AG04449 (cell line): ENCODE measurements around the gene TRNP1.
A peak's percentile ranks its signal among the peaks of the same experiment; 100 is the strongest.

ENCODE experiments used
- CTCF ChIA-PET: fragments of 350-600 bp; formaldehyde crosslinking; extraction: SDS; loops from one replicate; lab custom pipeline; 2021; ENCODE audit warnings: antibody characterized with exemption; lab: Yijun Ruan, JAX
- POLR2A ChIA-PET: fragments of 400-600, 350-600 bp; formaldehyde crosslinking; extraction: SDS; loops from one replicate; lab custom pipeline; 2020; ENCODE audit warnings: antibody characterized with exemption, inconsistent platforms; lab: Yijun Ruan, JAX
- DNase-seq: peaks from one replicate; pipeline ENCODE4 v3.0.0-alpha.2; 2010; ENCODE audit warnings: low read depth, low spot score
- H3K4me3 ChIP-seq: 2 replicates; pipeline ENCODE4 v1.5.1; 2011; ENCODE audit warnings: low read depth, mild to moderate bottlenecking, control low read depth, low read length
- CTCF ChIP-seq: IDR thresholded peaks from one replicate; pipeline ENCODE4 v1.5.1; 2011; ENCODE audit warnings: mild to moderate bottlenecking, moderate library complexity, low read length, control low read depth, inconsistent platforms; ENCODE audit not compliant: insufficient read depth; ENCODE audit errors: missing control alignments

TRNP1 gene

GRCh38 chr1:26991310-26992116, 2.0 kb upstream of the TRNP1 start:
- ChIA-PET CTCF (interaction anchor here (8.1 kb wide), 1 partner anchor 24 kb away, joined by 92 read pairs; no protein-coding TSS in a partner anchor), POLR2A (interaction anchor here (0.5 kb wide), 1 partner anchor 15 kb away, joined by 3 read pairs; no protein-coding TSS in a partner anchor)
- TF ChIP-seq CTCF = no peak
- DNase-seq = no peak
- no peak overlapping the region for H3K4me3 ChIP-seq

DNA sequence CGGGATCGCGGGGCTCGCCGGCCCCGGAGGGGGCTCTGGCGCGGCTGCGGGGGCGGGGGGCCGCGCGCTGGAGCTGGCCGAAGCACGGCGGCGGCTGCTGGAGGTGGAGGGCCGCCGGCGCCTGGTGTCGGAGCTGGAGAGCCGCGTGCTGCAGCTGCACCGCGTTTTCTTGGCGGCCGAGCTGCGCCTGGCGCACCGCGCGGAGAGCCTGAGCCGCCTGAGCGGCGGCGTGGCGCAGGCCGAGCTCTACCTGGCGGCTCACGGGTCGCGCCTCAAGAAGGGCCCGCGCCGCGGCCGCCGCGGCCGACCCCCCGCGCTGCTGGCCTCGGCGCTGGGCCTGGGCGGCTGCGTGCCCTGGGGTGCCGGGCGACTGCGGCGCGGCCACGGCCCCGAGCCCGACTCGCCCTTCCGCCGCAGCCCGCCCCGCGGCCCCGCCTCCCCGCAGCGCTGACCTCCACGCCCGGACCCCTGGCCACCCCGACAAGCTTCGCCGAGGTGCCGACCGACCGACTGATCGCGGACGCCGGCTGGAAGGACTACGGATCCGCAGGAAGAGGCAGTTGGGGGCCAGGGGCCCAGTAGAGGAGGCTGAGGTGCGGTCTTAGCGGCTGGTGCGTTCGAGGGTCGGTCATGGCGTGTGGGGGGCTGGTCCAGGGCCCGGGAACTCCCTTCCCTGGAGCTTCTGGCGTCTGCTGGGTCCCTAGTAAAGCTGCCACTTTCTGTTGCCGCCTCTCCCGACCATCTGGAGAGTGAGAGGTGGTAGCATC, 711 bp downstream of the TRNP1 start:
- TF ChIP-seq CTCF = no peak
- POLR2A ChIA-PET = interaction anchor here (0.6 to 2.3 kb wide), 7 partner anchors 11 to 145 kb away, joined by 3 to 7 read pairs (median 4); partner anchors contain the start of genes GPATCH3 and GPN2
- no peak for DNase-seq
- H3K4me3 ChIP-seq = peak overlapping the region; percentile 75
- CTCF ChIA-PET = interaction anchor here (0.8 to 9.7 kb wide), 13 partner anchors 8 to 393 kb away, joined by 3 to 122 read pairs (median 9); partner anchors contain the start of gene TENT5B

DNA sequence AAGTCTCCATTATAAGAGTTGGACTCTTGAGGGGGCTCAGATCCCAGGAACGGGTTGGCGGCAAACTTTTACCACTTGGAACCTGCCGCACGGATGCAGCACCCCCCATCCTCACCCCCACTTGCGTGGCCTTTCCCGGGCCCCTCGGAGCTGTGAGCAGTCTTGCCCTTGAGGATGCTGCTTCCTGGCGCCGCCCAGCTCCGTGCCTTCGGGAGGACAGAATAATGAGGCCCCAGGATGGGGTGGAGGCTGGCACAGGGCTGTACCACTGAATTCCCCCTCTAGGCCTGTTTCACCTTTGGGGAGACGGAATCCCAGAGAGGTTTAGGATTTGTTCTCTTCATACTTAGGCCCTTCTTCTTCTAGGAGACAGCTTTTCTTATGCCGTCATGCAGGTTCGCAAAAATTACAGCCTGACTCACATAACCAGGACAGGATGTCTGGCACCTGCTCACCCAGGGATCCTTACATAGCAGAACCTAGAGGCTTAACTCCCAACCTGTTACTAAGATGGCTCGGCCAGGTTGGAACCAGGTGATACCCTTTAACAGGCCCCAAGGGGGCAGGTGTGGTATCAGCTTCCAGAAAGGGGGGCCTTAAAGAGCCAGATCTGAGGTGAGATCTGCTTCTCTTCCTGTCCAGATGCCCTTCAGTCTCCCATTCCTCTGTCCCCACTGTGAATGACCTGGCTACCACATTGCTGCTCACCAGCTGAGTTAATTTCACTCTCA, 1.5 kb downstream of the TRNP1 start:
- peak overlapping the region; percentile 75 for H3K4me3 ChIP-seq
- POLR2A ChIA-PET = interaction anchor here (0.9 to 2.3 kb wide), 3 partner anchors 33 to 144 kb away, joined by 3 to 7 read pairs (median 3); partner anchors contain the start of gene GPATCH3
- no peak for TF ChIP-seq CTCF
- no peak for DNase-seq
- CTCF ChIA-PET = interaction anchor here (0.6 to 9.7 kb wide), 17 partner anchors 8 to 392 kb away, joined by 3 to 122 read pairs (median 5); partner anchors contain the start of gene TENT5B

DNA sequence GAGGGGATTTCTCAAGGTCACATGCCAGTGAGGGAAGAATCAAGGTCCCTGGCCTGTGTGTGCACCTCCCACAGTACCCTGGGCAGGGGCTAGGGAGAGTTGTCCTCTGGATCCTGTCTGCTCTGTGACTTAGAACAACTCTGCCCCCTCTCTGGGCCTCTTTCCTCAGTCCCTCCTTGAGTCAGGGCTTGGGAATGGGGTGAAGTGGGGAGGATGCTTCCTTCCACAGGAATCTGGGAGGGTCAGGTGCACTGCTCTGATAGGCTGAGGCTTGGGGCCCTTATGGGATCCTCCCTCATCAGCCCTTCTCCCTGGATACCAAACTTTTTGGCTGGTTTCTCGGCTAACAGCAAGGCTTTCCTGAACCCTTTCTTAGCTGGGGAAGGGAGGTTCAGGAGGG, 2.5 kb downstream of the TRNP1 start:
- ChIA-PET CTCF (interaction anchor here (1.1 to 9.7 kb wide), 18 partner anchors 9 to 306 kb away, joined by 3 to 122 read pairs (median 10); partner anchors contain the start of genes GPN2 and TENT5B), POLR2A (interaction anchor here (1.2 kb wide), 1 partner anchor 159 kb away, joined by 3 read pairs; the partner anchor contains the start of gene SLC9A1)
- peak overlapping the region; percentile 23 for H3K4me3 ChIP-seq
- DNase-seq = no peak
- TF ChIP-seq CTCF = no peak

DNA sequence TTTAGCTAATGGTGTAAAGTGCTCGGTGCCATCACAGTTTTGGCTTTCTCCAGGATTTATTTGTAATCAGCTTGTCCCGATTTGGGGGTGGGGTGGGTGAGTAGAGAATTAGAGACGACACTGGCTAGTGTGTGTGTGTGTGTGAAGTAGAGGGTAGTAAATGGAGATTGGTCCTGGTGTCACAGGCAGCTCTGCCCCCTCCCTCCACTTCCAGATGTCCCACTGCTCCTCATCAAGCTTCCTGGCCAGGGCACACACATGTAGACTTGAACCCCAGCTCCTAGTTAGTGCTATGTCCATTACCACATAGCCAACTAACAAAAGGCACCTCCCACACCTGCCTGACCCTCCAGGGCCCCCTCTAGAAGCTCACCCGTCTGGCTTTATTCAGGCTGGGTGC, 3.2 kb downstream of the TRNP1 start:
- no peak for TF ChIP-seq CTCF
- no peak overlapping the region for H3K4me3 ChIP-seq
- ChIA-PET CTCF (interaction anchor here (0.9 to 9.7 kb wide), 25 partner anchors 8 to 306 kb away, joined by 3 to 122 read pairs (median 7); partner anchors contain the start of genes GPN2 and TENT5B), POLR2A (interaction anchor here (0.7 to 1.2 kb wide), 2 partner anchors 30 to 158 kb away, joined by 3 to 4 read pairs; partner anchors contain the start of gene SLC9A1)
- no peak for DNase-seq
